ENCODE data around the gene RHBDF2.

The RHBDF2 gene

GRCh38 chr17:76501827-76502307 is 644 bp upstream of the RHBDF2 start:
- DNase-seq (ENCODE audit: low read depth in 2 of 2) = no peak

- DNase-seq (ENCODE audit: low read depth in 2 of 2) = no peak
Measured at GRCh38 chr17:76500747-76501017, 541 bp downstream of the RHBDF2 start.

GRCh38 chr17:76500074-76500746 is 1.0 kb downstream of the RHBDF2 start:
- DNase-seq (ENCODE audit: low read depth in 2 of 2) = no peak

GRCh38 chr17:76499267-76499667 is 2.0 kb downstream of the RHBDF2 start:
- no peak for DNase-seq (ENCODE audit: low read depth in 2 of 2)

- no peak for DNase-seq (ENCODE audit: low read depth in 2 of 2)
Measured at GRCh38 chr17:76498876-76499251, 2.4 kb downstream of the RHBDF2 start.

- DNase-seq (ENCODE audit: low read depth in 2 of 2) = no peak
Measured at GRCh38 chr17:76497979-76498875, 3.0 kb downstream of the RHBDF2 start.

- DNase-seq (ENCODE audit: low read depth in 2 of 2) = no peak
Measured at GRCh38 chr17:76497699-76497978, 3.6 kb downstream of the RHBDF2 start.

GRCh38 chr17:76496464-76496863 is 4.8 kb downstream of the RHBDF2 start:
- no peak for DNase-seq (ENCODE audit: low read depth in 2 of 2)

- DNase-seq (ENCODE audit: low read depth in 2 of 2) = no peak
Measured at GRCh38 chr17:76495663-76496400, 5.4 kb downstream of the RHBDF2 start.

- no peak for DNase-seq (ENCODE audit: low read depth in 2 of 2)
Measured at GRCh38 chr17:76493505-76494167, 7.6 kb downstream of the RHBDF2 start.

GRCh38 chr17:76492989-76493501 is 8.2 kb downstream of the RHBDF2 start:
- no peak for DNase-seq (ENCODE audit: low read depth in 2 of 2)

GRCh38 chr17:76492123-76492988 is 8.9 kb downstream of the RHBDF2 start:
- DNase-seq (ENCODE audit: low read depth in 2 of 2) = no peak

- DNase-seq (ENCODE audit: low read depth in 2 of 2) = no peak
Measured at GRCh38 chr17:76491271-76492122, 9.7 kb downstream of the RHBDF2 start.

- DNase-seq (ENCODE audit: low read depth in 2 of 2) = no peak
Measured at GRCh38 chr17:76490112-76490710, 11.0 kb downstream of the RHBDF2 start.

- DNase-seq (ENCODE audit: low read depth in 2 of 2) = no peak
Measured at GRCh38 chr17:76487451-76488192, 13.6 kb downstream of the RHBDF2 start.

- DNase-seq (ENCODE audit: low read depth in 2 of 2) = no peak
Measured at GRCh38 chr17:76485569-76485968, 15.7 kb downstream of the RHBDF2 start.

GRCh38 chr17:76484228-76484725 is 16.9 kb downstream of the RHBDF2 start:
- DNase-seq (ENCODE audit: low read depth in 2 of 2) = no peak

GRCh38 chr17:76481071-76481655 is 20.1 kb downstream of the RHBDF2 start:
- DNase-seq (ENCODE audit: low read depth in 2 of 2) = no peak
